ENCODE data around the gene VPS8.
"Not testable (repeated sequence)": the region's sequence is repeated elsewhere in the genome, so short reads cannot be mapped to it uniquely, and the experiment has no call there.

VPS8 gene

DNA sequence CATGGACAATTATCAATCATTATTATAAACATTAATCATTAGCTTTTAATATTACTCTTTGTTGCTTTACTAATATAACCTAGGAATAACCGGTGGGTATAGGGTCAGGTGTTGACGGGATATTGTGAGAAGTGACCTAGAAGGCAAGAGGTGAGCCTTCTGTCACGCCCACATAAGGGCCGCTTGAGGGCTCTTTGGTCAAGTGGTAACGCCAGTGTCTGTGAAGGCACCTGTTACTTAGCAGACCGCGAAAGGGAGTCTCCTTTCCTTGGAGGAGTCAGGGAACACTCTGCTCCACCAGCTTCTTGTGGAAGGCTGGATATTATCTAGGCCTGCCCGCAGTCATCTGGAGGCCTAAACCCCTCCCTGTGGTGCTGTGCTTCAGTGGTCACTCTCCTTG lies 142.9 kb downstream of the VPS8 start:
- not testable (repeated sequence) for H3K4me1 ChIP-seq (ENCODE audit: control insufficient read depth in 1 of 2, insufficient read depth in 2 of 2, low read length in 2 of 2); H3K9me3 ChIP-seq (ENCODE audit: control insufficient read depth in 1 of 2, low read length in 2 of 2); H3K27ac ChIP-seq (ENCODE audit: low read length); H3K4me3 ChIP-seq (ENCODE audit: low read depth in 1 of 2, low read length in 2 of 2); H3K27me3 ChIP-seq (ENCODE audit: low read depth, low read length)
- peaks cover 10 to 14% of the 10 kb centered on the region in 2 donors for H3K36me3 ChIP-seq (ENCODE audit: control insufficient read depth in 1 of 2, insufficient read depth in 2 of 2, low read length in 2 of 2)

- H3K36me3 ChIP-seq (ENCODE audit: control insufficient read depth in 1 of 2, insufficient read depth in 2 of 2, low read length in 2 of 2) = peaks cover 21 to 34% of the 10 kb centered on the region in 2 donors
- H3K27me3 ChIP-seq (ENCODE audit: low read depth, low read length) = no peaks in the 10 kb centered on the region
- no peaks in the 10 kb centered on the region for H3K4me1 ChIP-seq (ENCODE audit: control insufficient read depth in 1 of 2, insufficient read depth in 2 of 2, low read length in 2 of 2)
- H3K4me3 ChIP-seq (ENCODE audit: low read depth in 1 of 2, low read length in 2 of 2) = no peak overlapping the region
- H3K27ac ChIP-seq (ENCODE audit: low read length) = no peak overlapping the region
- H3K9me3 ChIP-seq (ENCODE audit: control insufficient read depth in 1 of 2, low read length in 2 of 2) = no peaks in the 10 kb centered on the region
Observed at GRCh38 chr3:184965639-184966430, 153.9 kb downstream of the VPS8 start.

- peaks cover 32 to 48% of the 10 kb centered on the region in 2 donors for H3K36me3 ChIP-seq (ENCODE audit: control insufficient read depth in 1 of 2, insufficient read depth in 2 of 2, low read length in 2 of 2)
- no peaks in the 10 kb centered on the region for H3K4me1 ChIP-seq (ENCODE audit: control insufficient read depth in 1 of 2, insufficient read depth in 2 of 2, low read length in 2 of 2)
Observed at GRCh38 chr3:184968115-184968514, 156.1 kb downstream of the VPS8 start.

GRCh38 chr3:184970186-184970585 lies 158.2 kb downstream of the VPS8 start:
- no peaks in the 10 kb centered on the region for H3K27me3 ChIP-seq (ENCODE audit: low read depth, low read length)
- H3K4me1 ChIP-seq (ENCODE audit: control insufficient read depth in 1 of 2, insufficient read depth in 2 of 2, low read length in 2 of 2) = no peaks in the 10 kb centered on the region
- H3K36me3 ChIP-seq (ENCODE audit: control insufficient read depth in 1 of 2, insufficient read depth in 2 of 2, low read length in 2 of 2) = peaks cover 34 to 50% of the 10 kb centered on the region in 2 donors
- H3K27ac ChIP-seq (ENCODE audit: low read length) = no peak overlapping the region
- H3K9me3 ChIP-seq (ENCODE audit: control insufficient read depth in 1 of 2, low read length in 2 of 2) = peaks cover 4 to 6% of the 10 kb centered on the region in 2 donors
- no peak overlapping the region for H3K4me3 ChIP-seq (ENCODE audit: low read depth in 1 of 2, low read length in 2 of 2)

More at GRCh38 chr3:184968115-184968514, 156.1 kb downstream of the VPS8 start:
- no peak overlapping the region for H3K27ac ChIP-seq (ENCODE audit: low read length)
- H3K4me3 ChIP-seq (ENCODE audit: low read depth in 1 of 2, low read length in 2 of 2) = no peak overlapping the region
- no peaks in the 10 kb centered on the region for H3K27me3 ChIP-seq (ENCODE audit: low read depth, low read length)
- no peaks in the 10 kb centered on the region for H3K9me3 ChIP-seq (ENCODE audit: control insufficient read depth in 1 of 2, low read length in 2 of 2)

GRCh38 chr3:184977796-184978195 lies 165.8 kb downstream of the VPS8 start:
- no peaks in the 10 kb centered on the region for H3K27me3 ChIP-seq (ENCODE audit: low read depth, low read length)
- no peaks in the 10 kb centered on the region for H3K4me1 ChIP-seq (ENCODE audit: control insufficient read depth in 1 of 2, insufficient read depth in 2 of 2, low read length in 2 of 2)
- peaks cover 4 to 6% of the 10 kb centered on the region in 2 donors for H3K9me3 ChIP-seq (ENCODE audit: control insufficient read depth in 1 of 2, low read length in 2 of 2)
- H3K27ac ChIP-seq (ENCODE audit: low read length) = no peak overlapping the region
- H3K36me3 ChIP-seq (ENCODE audit: control insufficient read depth in 1 of 2, insufficient read depth in 2 of 2, low read length in 2 of 2) = peaks cover 11 to 12% of the 10 kb centered on the region in 2 donors
- H3K4me3 ChIP-seq (ENCODE audit: low read depth in 1 of 2, low read length in 2 of 2) = no peak overlapping the region

GRCh38 chr3:184981071-184981470 lies 169.1 kb downstream of the VPS8 start:
- no peaks in the 10 kb centered on the region for H3K9me3 ChIP-seq (ENCODE audit: control insufficient read depth in 1 of 2, low read length in 2 of 2)
- H3K27me3 ChIP-seq (ENCODE audit: low read depth, low read length) = no peaks in the 10 kb centered on the region
- no peaks in the 10 kb centered on the region for H3K4me1 ChIP-seq (ENCODE audit: control insufficient read depth in 1 of 2, insufficient read depth in 2 of 2, low read length in 2 of 2)
- H3K4me3 ChIP-seq (ENCODE audit: low read depth in 1 of 2, low read length in 2 of 2) = no peak overlapping the region
- H3K27ac ChIP-seq (ENCODE audit: low read length) = no peak overlapping the region
- peaks cover 6 to 7% of the 10 kb centered on the region in 2 donors for H3K36me3 ChIP-seq (ENCODE audit: control insufficient read depth in 1 of 2, insufficient read depth in 2 of 2, low read length in 2 of 2)

- Histone ChIP-seq H3K27ac (ENCODE audit: low read length) (no peak overlapping the region), H3K27me3 (ENCODE audit: low read depth, low read length) (no peaks in the 10 kb centered on the region), H3K4me1 (ENCODE audit: control insufficient read depth in 1 of 2, insufficient read depth in 2 of 2, low read length in 2 of 2) (no peaks in the 10 kb centered on the region), H3K36me3 (ENCODE audit: control insufficient read depth in 1 of 2, insufficient read depth in 2 of 2, low read length in 2 of 2) (peaks cover 7 to 10% of the 10 kb centered on the region in 2 donors), H3K4me3 (ENCODE audit: low read depth in 1 of 2, low read length in 2 of 2) (no peak overlapping the region), H3K9me3 (ENCODE audit: control insufficient read depth in 1 of 2, low read length in 2 of 2) (no peaks in the 10 kb centered on the region)
Observed at GRCh38 chr3:184982076-184982475, 170.1 kb downstream of the VPS8 start.

- Histone ChIP-seq H3K27me3 (ENCODE audit: low read depth, low read length) (no peaks in the 10 kb centered on the region), H3K36me3 (ENCODE audit: control insufficient read depth in 1 of 2, insufficient read depth in 2 of 2, low read length in 2 of 2) (peaks cover 10 to 17% of the 10 kb centered on the region in 2 donors), H3K27ac (ENCODE audit: low read length) (no peak overlapping the region), H3K4me1 (ENCODE audit: control insufficient read depth in 1 of 2, insufficient read depth in 2 of 2, low read length in 2 of 2) (no peaks in the 10 kb centered on the region), H3K9me3 (ENCODE audit: control insufficient read depth in 1 of 2, low read length in 2 of 2) (no peaks in the 10 kb centered on the region), H3K4me3 (ENCODE audit: low read depth in 1 of 2, low read length in 2 of 2) (no peak overlapping the region)
Observed at GRCh38 chr3:184985586-184985985, 173.6 kb downstream of the VPS8 start.

DNA sequence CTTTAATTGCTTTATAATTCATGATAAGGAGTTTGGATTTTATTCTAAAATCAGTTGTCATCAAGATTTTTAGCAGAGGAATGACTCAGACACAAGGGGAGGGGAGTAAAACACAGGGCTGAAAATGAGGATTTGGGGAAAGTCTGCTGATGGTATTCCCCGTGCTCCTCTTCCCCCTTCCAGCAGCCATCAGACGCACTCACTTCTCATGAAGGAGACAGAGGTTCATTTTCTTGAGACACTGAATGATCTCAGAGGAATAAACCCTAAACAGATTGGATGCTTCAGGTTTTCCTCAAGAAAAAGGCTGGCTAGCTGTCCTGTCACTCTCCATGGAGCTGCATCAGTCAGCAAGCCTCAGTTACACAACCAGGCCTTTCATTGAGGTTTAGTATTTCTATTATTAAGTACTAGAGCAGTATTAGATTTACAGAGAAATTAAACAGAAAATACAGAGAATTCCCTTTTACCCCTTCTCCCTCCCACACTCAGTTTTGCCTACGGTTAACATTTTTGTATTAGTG lies 174.5 kb downstream of the VPS8 start:
- Histone ChIP-seq H3K36me3 (ENCODE audit: control insufficient read depth in 1 of 2, insufficient read depth in 2 of 2, low read length in 2 of 2) (peaks cover 10 to 17% of the 10 kb centered on the region in 2 donors), H3K4me3 (ENCODE audit: low read depth in 1 of 2, low read length in 2 of 2) (no peak overlapping the region), H3K27ac (ENCODE audit: low read length) (no peak overlapping the region), H3K9me3 (ENCODE audit: control insufficient read depth in 1 of 2, low read length in 2 of 2) (no peaks in the 10 kb centered on the region), H3K4me1 (ENCODE audit: control insufficient read depth in 1 of 2, insufficient read depth in 2 of 2, low read length in 2 of 2) (no peaks in the 10 kb centered on the region), H3K27me3 (ENCODE audit: low read depth, low read length) (no peaks in the 10 kb centered on the region)

GRCh38 chr3:184993394-184993793 lies 181.4 kb downstream of the VPS8 start:
- no peak overlapping the region for H3K27ac ChIP-seq (ENCODE audit: low read length)
- H3K9me3 ChIP-seq (ENCODE audit: control insufficient read depth in 1 of 2, low read length in 2 of 2) = no peaks in the 10 kb centered on the region
- H3K27me3 ChIP-seq (ENCODE audit: low read depth, low read length) = no peaks in the 10 kb centered on the region
- peaks cover 20 to 42% of the 10 kb centered on the region in 2 donors for H3K36me3 ChIP-seq (ENCODE audit: control insufficient read depth in 1 of 2, insufficient read depth in 2 of 2, low read length in 2 of 2)
- H3K4me1 ChIP-seq (ENCODE audit: control insufficient read depth in 1 of 2, insufficient read depth in 2 of 2, low read length in 2 of 2) = no peaks in the 10 kb centered on the region
- no peak overlapping the region for H3K4me3 ChIP-seq (ENCODE audit: low read depth in 1 of 2, low read length in 2 of 2)

DNA sequence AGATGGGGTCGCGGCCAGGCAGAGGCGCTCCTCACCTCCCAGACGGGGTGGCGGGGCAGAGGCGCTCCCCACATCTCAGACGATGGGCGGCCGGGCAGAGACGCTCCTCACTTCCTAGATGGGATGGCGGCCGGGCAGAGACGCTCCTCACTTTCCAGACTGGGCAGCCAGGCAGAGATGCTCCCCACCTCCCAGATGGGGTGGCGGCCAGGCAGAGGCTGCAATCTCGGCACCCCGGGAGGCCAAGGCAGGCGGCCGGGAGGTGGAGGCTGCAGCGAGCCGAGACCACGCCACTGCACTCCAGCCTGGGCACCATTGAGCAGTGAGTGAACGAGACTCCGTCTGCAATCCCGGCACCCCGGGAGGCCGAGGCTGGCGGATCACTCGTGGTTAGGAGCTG lies 191.9 kb downstream of the VPS8 start:
- not testable (repeated sequence) for H3K27me3 ChIP-seq (ENCODE audit: low read depth, low read length); H3K9me3 ChIP-seq (ENCODE audit: control insufficient read depth in 1 of 2, low read length in 2 of 2); H3K4me3 ChIP-seq (ENCODE audit: low read depth in 1 of 2, low read length in 2 of 2); H3K27ac ChIP-seq (ENCODE audit: low read length); H3K4me1 ChIP-seq (ENCODE audit: control insufficient read depth in 1 of 2, insufficient read depth in 2 of 2, low read length in 2 of 2)
- H3K36me3 ChIP-seq (ENCODE audit: control insufficient read depth in 1 of 2, insufficient read depth in 2 of 2, low read length in 2 of 2) = peaks cover 23 to 33% of the 10 kb centered on the region in 2 donors

Measured in muscle layer of duodenum (tissue), 2 donors.